ENCODE measurements around the gene ATG16L2. TPM values are rescaled to one million over a fixed set of nuclear protein-coding genes. Genes with fewer than 3 reads are reported as not detected.

Gene ATG16L2
- total RNA-seq, 1 experiment from 2014 or later, result 17.3 TPM

GRCh38 chr11:72788241-72788640, 26.0 kb upstream of the ATG16L2 start:
- H3K4me1 ChIP-seq (ENCODE audit: insufficient read depth, low read length), result peaks cover 2% of the 10 kb centered on the region; the same call in 1 of the 2 replicates
- Mint-ChIP-seq H3K4me3 (no peak overlapping the region), H3K4me1 (peaks cover 21 to 26% of the 10 kb centered on the region in 2 experiments), H3K9me3 (no peaks in the 10 kb centered on the region), H3K27me3 (ENCODE audit: low read depth) (peaks cover 6% of the 10 kb centered on the region), H3K36me3 (ENCODE audit: insufficient read depth in 1 of 3, low read depth in 3 of 3) (no peaks in the 10 kb centered on the region), H3K27ac (no peak overlapping the region; a peak in 1 of 7 replicates)
- H2AK5ac ChIP-seq (ENCODE audit: insufficient read length, low read length), result no peak overlapping the region
- no peak overlapping the region for H4K8ac ChIP-seq (replicated peaks; ENCODE audit: insufficient read length, low read depth, low read length)
- H3K9ac ChIP-seq (ENCODE audit: extremely low read depth, insufficient read length, low read length), result no peak overlapping the region
- no peak overlapping the region for H2BK120ac ChIP-seq (ENCODE audit: low read depth, low read length, poor library complexity, severe bottlenecking)
- H3K4me2 ChIP-seq (ENCODE audit: insufficient read depth, insufficient read length, low read length), result no peak overlapping the region
- H2AFZ ChIP-seq (ENCODE audit: low read length), result no peak overlapping the region
- no peaks in the 10 kb centered on the region for H4K20me1 ChIP-seq (ENCODE audit: control insufficient read depth, insufficient read depth, insufficient read length)
- H2BK20ac ChIP-seq (ENCODE audit: low read depth, low read length, poor library complexity, severe bottlenecking), result no peak overlapping the region
- no peak overlapping the region for H3T11ph ChIP-seq (ENCODE audit: low read length)
- no peaks in the 10 kb centered on the region for H3K23me2 ChIP-seq (ENCODE audit: insufficient read length, low read depth, low read length, poor library complexity, severe bottlenecking)
- H2BK15ac ChIP-seq (ENCODE audit: low read depth, low read length), result no peak overlapping the region
- H3K79me2 ChIP-seq (ENCODE audit: insufficient read depth, low read length), result no peaks in the 10 kb centered on the region
- no peak overlapping the region for H3K4ac ChIP-seq (ENCODE audit: low read depth, low read length)
- H4K5ac ChIP-seq (ENCODE audit: insufficient read length, low read depth, low read length), result no peak overlapping the region
- no peak overlapping the region for H3K14ac ChIP-seq (ENCODE audit: insufficient read depth, low read length)
- DNase-seq, result no peak
- H2BK5ac ChIP-seq (ENCODE audit: insufficient read length, low read length), result no peak overlapping the region
- no peak overlapping the region for H3K27ac ChIP-seq (ENCODE audit: insufficient read length, low read depth, low read length)
- no peak overlapping the region for H3K23ac ChIP-seq (ENCODE audit: insufficient read length, low read depth, low read length)
- H3K27me3 ChIP-seq (ENCODE audit: insufficient read depth, low read length), result no peaks in the 10 kb centered on the region; the same call in 1 of the 2 replicates
- no peaks in the 10 kb centered on the region for H3K79me1 ChIP-seq (ENCODE audit: insufficient read depth, low read depth, low read length, poor library complexity, severe bottlenecking)
- H3K56ac ChIP-seq (ENCODE audit: insufficient read length, low read depth, low read length), result no peak overlapping the region
- H3K9me3 ChIP-seq (ENCODE audit: control insufficient read depth, low read depth, low read length), result no peaks in the 10 kb centered on the region
- H2BK12ac ChIP-seq (ENCODE audit: insufficient read length, low read depth, low read length), result no peak overlapping the region
- H4K91ac ChIP-seq (ENCODE audit: insufficient read length, low read depth, low read length), result no peak overlapping the region
- no peak overlapping the region for H3K18ac ChIP-seq (ENCODE audit: insufficient read length, low read depth, low read length)
- no CpG with 5 or more reads among the region's 7 CpGs for WGBS (ENCODE audit: extremely low coverage, insufficient read length, low lambda C conversion rate)
- TF ChIP-seq CTCF (conservative IDR thresholded peaks at IDR 0.05), result no peak
